Measurements from ENCODE around the gene ECSCR. TPM values are rescaled to one million over a fixed set of nuclear protein-coding genes. Genes with fewer than 3 reads are reported as not detected.

Gene ECSCR
- polyA plus RNA-seq, 1 donor from 2014 or later: not detected

DNA sequence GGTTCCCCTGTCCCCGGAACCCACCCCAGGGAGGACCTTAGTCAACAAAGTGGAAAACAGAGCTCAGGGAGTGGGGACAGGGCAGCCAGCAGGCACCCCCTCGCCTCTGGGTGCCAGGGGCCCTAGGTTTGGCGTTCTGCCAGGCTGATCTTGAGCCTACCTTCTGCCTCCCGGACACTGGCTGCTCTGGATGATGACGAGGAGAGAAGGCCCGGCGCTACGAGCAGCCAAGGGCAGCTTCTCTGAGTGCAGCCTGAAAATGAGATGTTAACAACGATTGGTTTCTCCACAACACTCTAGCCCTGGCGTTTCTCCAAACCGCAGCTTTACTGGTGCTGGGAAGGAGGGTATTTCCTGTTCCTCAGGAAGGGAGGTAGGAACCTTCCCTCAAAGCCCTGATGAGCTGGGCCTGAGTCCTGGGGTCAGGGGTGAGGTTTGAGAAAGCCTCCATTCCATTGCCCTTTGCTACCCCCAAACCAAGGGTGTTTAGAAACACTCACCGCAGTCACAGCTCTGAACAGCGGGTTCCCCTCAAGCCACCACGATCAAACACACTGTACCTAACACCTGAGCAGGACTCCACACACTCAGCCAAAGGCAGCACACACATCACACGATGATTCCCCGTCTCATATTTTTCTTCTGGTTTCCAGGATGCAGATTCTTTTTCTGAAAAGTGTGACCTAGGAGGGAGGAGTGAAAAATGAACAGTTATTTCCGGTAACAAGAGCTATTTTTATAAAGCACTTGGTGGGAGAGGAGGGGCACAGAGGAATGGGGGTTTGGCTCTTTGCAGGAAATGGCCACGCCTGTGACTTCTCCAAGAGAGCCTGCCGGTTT, 19.7 kb upstream of the ECSCR start, which contains the start of gene STING1:
STING1 (minus strand) TSS at position 709 of the 840 bp plus-strand sequence. CDS start 1,054 bp downstream, outside the sequence.
- TF ChIP-seq EP300 (conservative IDR thresholded peaks at IDR 0.05; ENCODE audit: poor library complexity, severe bottlenecking): no peak
- TF ChIP-seq EZH2 (IDR thresholded peaks at IDR 0.05; ENCODE audit: borderline replicate concordance, insufficient read depth, low read length, poor library complexity, severe bottlenecking): no peak
- TF ChIP-seq, protein P1, sequence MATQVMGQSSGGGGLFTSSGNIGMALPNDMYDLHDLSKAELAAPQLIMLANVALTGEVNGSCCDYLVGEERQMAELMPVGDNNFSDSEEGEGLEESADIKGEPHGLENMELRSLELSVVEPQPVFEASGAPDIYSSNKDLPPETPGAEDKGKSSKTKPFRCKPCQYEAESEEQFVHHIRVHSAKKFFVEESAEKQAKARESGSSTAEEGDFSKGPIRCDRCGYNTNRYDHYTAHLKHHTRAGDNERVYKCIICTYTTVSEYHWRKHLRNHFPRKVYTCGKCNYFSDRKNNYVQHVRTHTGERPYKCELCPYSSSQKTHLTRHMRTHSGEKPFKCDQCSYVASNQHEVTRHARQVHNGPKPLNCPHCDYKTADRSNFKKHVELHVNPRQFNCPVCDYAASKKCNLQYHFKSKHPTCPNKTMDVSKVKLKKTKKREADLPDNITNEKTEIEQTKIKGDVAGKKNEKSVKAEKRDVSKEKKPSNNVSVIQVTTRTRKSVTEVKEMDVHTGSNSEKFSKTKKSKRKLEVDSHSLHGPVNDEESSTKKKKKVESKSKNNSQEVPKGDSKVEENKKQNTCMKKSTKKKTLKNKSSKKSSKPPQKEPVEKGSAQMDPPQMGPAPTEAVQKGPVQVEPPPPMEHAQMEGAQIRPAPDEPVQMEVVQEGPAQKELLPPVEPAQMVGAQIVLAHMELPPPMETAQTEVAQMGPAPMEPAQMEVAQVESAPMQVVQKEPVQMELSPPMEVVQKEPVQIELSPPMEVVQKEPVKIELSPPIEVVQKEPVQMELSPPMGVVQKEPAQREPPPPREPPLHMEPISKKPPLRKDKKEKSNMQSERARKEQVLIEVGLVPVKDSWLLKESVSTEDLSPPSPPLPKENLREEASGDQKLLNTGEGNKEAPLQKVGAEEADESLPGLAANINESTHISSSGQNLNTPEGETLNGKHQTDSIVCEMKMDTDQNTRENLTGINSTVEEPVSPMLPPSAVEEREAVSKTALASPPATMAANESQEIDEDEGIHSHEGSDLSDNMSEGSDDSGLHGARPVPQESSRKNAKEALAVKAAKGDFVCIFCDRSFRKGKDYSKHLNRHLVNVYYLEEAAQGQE (IDR thresholded peaks at IDR 0.05; ENCODE audit: borderline replicate concordance): no peak
- no peak for TF ChIP-seq MXI1 (conservative IDR thresholded peaks at IDR 0.05; ENCODE audit: poor library complexity, severe bottlenecking)
- no peak for TF ChIP-seq TAF1 (IDR thresholded peaks at IDR 0.05; ENCODE audit: low read depth)
- no peak for TF ChIP-seq RAD21 (conservative IDR thresholded peaks at IDR 0.05)
- Histone ChIP-seq H3K9me3 (ENCODE audit: low read length) (no peaks in the 10 kb centered on the region), H3K9me2 (ENCODE audit: insufficient read depth, low read length) (no peaks in the 10 kb centered on the region), H4K20me1 (ENCODE audit: insufficient read depth) (no peaks in the 10 kb centered on the region), H3K79me2 (replicated peaks; ENCODE audit: insufficient read depth, low read length) (no peaks in the 10 kb centered on the region), H3K9ac (ENCODE audit: low read length) (no peak within 1 kb of the TSS), H3K27ac (ENCODE audit: low read length) (no peak within 1 kb of the TSS), H2AFZ (ENCODE audit: low read depth, low read length) (no peak within 1 kb of the TSS), H3K4me2 (ENCODE audit: low read length) (no peak within 1 kb of the TSS), H3K27me3 (ENCODE audit: insufficient read depth, low read depth, low read length) (no peaks in the 10 kb centered on the region), H3K36me3 (ENCODE audit: insufficient read depth, low read length) (no peaks in the 10 kb centered on the region), H3F3A (ENCODE audit: insufficient read depth, low read length, poor library complexity, severe bottlenecking) (no peaks in the 10 kb centered on the region), H3K4me3 (ENCODE audit: low read length) (no peak within 1 kb of the TSS)

DNA sequence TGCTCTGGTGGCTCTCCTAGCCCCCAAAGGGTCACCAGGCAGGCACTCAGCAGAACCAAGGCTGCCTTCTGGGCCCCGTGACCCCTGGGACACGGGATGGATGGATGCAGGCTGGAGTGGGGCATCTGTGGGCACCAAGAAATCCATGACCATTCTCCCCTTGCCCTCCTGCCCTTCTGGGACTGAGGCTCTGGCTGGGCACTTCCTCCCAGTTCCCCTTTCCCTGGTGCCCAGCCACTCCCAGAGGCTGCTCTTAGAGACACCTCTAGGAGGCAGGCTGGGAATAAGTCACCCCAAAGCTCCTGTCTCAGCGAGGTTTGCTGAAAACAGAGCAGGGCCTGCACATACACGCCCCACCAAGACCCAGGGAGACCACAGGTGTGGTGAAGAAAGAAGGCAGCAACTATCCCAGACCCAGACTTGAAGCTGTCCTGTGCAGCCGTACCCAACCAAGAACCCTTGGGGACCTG, 19.1 kb upstream of the ECSCR start:
- Histone ChIP-seq H3K79me2 (replicated peaks; ENCODE audit: insufficient read depth, low read length) (no peaks in the 10 kb centered on the region), H3F3A (ENCODE audit: insufficient read depth, low read length, poor library complexity, severe bottlenecking) (no peaks in the 10 kb centered on the region), H3K36me3 (ENCODE audit: insufficient read depth, low read length) (no peaks in the 10 kb centered on the region), H3K27me3 (ENCODE audit: insufficient read depth, low read depth, low read length) (no peaks in the 10 kb centered on the region), H3K4me2 (ENCODE audit: low read length) (no peak overlapping the region), H3K9me3 (ENCODE audit: low read length) (no peaks in the 10 kb centered on the region), H3K4me3 (ENCODE audit: low read length) (no peak overlapping the region), H3K9ac (ENCODE audit: low read length) (no peak overlapping the region), H3K27ac (ENCODE audit: low read length) (no peak overlapping the region), H3K9me2 (ENCODE audit: insufficient read depth, low read length) (no peaks in the 10 kb centered on the region), H4K20me1 (ENCODE audit: insufficient read depth) (no peaks in the 10 kb centered on the region), H2AFZ (ENCODE audit: low read depth, low read length) (no peak overlapping the region)
- TF ChIP-seq, protein P2, sequence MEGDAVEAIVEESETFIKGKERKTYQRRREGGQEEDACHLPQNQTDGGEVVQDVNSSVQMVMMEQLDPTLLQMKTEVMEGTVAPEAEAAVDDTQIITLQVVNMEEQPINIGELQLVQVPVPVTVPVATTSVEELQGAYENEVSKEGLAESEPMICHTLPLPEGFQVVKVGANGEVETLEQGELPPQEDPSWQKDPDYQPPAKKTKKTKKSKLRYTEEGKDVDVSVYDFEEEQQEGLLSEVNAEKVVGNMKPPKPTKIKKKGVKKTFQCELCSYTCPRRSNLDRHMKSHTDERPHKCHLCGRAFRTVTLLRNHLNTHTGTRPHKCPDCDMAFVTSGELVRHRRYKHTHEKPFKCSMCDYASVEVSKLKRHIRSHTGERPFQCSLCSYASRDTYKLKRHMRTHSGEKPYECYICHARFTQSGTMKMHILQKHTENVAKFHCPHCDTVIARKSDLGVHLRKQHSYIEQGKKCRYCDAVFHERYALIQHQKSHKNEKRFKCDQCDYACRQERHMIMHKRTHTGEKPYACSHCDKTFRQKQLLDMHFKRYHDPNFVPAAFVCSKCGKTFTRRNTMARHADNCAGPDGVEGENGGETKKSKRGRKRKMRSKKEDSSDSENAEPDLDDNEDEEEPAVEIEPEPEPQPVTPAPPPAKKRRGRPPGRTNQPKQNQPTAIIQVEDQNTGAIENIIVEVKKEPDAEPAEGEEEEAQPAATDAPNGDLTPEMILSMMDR (IDR thresholded peaks at IDR 0.05; ENCODE audit: poor library complexity, severe bottlenecking): no peak
- TF ChIP-seq, protein P1 (IDR thresholded peaks at IDR 0.05; ENCODE audit: borderline replicate concordance): no peak
- TF ChIP-seq EP300 (conservative IDR thresholded peaks at IDR 0.05; ENCODE audit: poor library complexity, severe bottlenecking): no peak
- TF ChIP-seq MXI1 (conservative IDR thresholded peaks at IDR 0.05; ENCODE audit: poor library complexity, severe bottlenecking): no peak
- TF ChIP-seq EZH2 (IDR thresholded peaks at IDR 0.05; ENCODE audit: borderline replicate concordance, insufficient read depth, low read length, poor library complexity, severe bottlenecking): no peak
- TF ChIP-seq POLR2AphosphoS5 (IDR thresholded peaks at IDR 0.05): no peak

All from neural cell (in vitro differentiated cells).